HG02759 (cell line): ENCODE measurements around the gene HSD17B12.

Experiments
- ATAC-seq: cut with Tn5 transposase; IDR thresholded peaks from one replicate; pipeline ENCODE4 v1.9.1; 2021; ENCODE audit warnings: mild to moderate bottlenecking, moderate library complexity; ENCODE audit not compliant: unreplicated experiment

Gene HSD17B12

GRCh38 chr11:43797337-43797736, 116.8 kb downstream of the HSD17B12 start:
- no peak for ATAC-seq

- no peak for ATAC-seq
These were observed 117.3 kb downstream of the HSD17B12 start for GRCh38 chr11:43797866-43798265.

GRCh38 chr11:43802509-43802908, 122.0 kb downstream of the HSD17B12 start:
- ATAC-seq, result no peak

- no peak for ATAC-seq
These were observed 123.2 kb downstream of the HSD17B12 start for GRCh38 chr11:43803766-43804165.

GRCh38 chr11:43806976-43807375, 126.4 kb downstream of the HSD17B12 start:
- ATAC-seq, result no peak

- ATAC-seq, result no peak
These were observed 130.5 kb downstream of the HSD17B12 start for GRCh38 chr11:43810929-43811596.

- ATAC-seq, result no peak
These were observed 131.9 kb downstream of the HSD17B12 start for GRCh38 chr11:43812471-43812870.

- ATAC-seq, result no peak
These were observed 137.7 kb downstream of the HSD17B12 start for GRCh38 chr11:43818220-43818619.

GRCh38 chr11:43819926-43820325, 139.4 kb downstream of the HSD17B12 start:
- no peak for ATAC-seq

- no peak for ATAC-seq
These were observed 142.8 kb downstream of the HSD17B12 start for GRCh38 chr11:43823316-43823715.

GRCh38 chr11:43823851-43824250, 143.3 kb downstream of the HSD17B12 start:
- ATAC-seq, result no peak

- no peak for ATAC-seq
These were observed 144.8 kb downstream of the HSD17B12 start for GRCh38 chr11:43825217-43825816.

GRCh38 chr11:43830928-43831440, 150.4 kb downstream of the HSD17B12 start:
- ATAC-seq, result peak; percentile 48

- ATAC-seq, result no peak
These were observed 152.0 kb downstream of the HSD17B12 start for GRCh38 chr11:43832536-43832935.

- no peak for ATAC-seq
These were observed 153.1 kb downstream of the HSD17B12 start for GRCh38 chr11:43833657-43834073.

GRCh38 chr11:43834286-43834685, 153.7 kb downstream of the HSD17B12 start:
- ATAC-seq, result no peak

- ATAC-seq, result no peak
These were observed 154.6 kb downstream of the HSD17B12 start for GRCh38 chr11:43835104-43835503.

GRCh38 chr11:43837879-43838278, 157.3 kb downstream of the HSD17B12 start:
- peak; percentile 49 for ATAC-seq

- no peak for ATAC-seq
These were observed 161.5 kb downstream of the HSD17B12 start for GRCh38 chr11:43842021-43842420.

- ATAC-seq, result no peak
These were observed 165.3 kb downstream of the HSD17B12 start for GRCh38 chr11:43845816-43846215.

GRCh38 chr11:43852057-43852636, 171.6 kb downstream of the HSD17B12 start:
- peak; percentile 89 for ATAC-seq

- ATAC-seq, result no peak
These were observed 173.2 kb downstream of the HSD17B12 start for GRCh38 chr11:43853781-43854180.
